GM12891 (cell line): ENCODE results near the gene S100A4.

Experiments used
- POLR2A ChIP-seq: IDR thresholded peaks from 2 replicates; pipeline ENCODE4 v1.6.1; 2011; ENCODE audit warnings: low read depth, low read length, control low read depth
- POLR2AphosphoS5 ChIP-seq: IDR thresholded peaks from 2 replicates; pipeline ENCODE4 v1.6.1; 2011; ENCODE audit warnings: low read depth, low read length, control low read depth
- TAF1 ChIP-seq: IDR thresholded peaks from 2 replicates; pipeline ENCODE4 v1.6.1; 2011; ENCODE audit warnings: low read depth, low read length, control low read depth

DNA sequence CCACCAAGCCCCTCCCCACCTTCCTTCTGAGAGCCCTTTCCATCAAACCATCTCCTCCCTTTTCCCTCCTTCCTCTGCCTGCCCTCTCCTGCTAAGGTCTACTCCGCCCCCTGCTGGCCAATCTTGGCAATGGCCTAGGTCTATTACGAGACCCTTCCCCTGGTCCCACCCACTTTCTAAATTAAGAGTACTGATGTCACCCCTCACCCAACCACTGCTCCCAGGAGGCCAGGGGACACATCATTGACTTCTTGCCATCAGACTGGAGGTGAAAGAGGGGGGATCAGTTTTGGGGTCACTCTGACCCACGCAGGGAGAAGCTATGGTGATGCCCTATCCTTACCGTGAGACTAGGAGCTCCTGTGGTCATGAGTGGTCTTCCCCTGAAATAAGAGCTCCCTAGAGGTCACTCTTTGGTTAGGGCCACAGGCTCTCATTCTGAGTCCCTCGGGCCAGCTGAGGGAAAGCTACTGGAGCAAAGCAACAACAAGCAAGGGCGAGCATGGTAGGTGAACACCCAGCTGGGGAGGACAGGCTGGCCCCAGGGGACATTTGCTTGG is 50.5 kb downstream of the S100A4 start:
- TF ChIP-seq POLR2A = no peak
- TF ChIP-seq POLR2AphosphoS5 = no peak
- TF ChIP-seq TAF1 = no peak
